Lower leg skin (tissue), 4 donors: ENCODE results near the gene ANKEF1. TPM values are rescaled to one million over a fixed set of nuclear protein-coding genes. Genes with fewer than 3 reads are reported as not detected.

Experiments used
- DNase-seq, 2 donors: peaks; one replicate each; pipeline ENCODE4 v3.0.0-alpha.2; 2019; ENCODE audit warnings: low spot score in 2 of 2
- H3K4me3 ChIP-seq: fragments of 200-600 bp; sonication (generic); 2 replicates; pipeline ENCODE4 v1.5.1; 2017; ENCODE audit warnings: mild to moderate bottlenecking, low read depth; ENCODE audit not compliant: poor library complexity, severe bottlenecking
- POLR2A ChIP-seq, 2 donors: fragments of 450-650 bp; IDR thresholded peaks; one replicate each; pipeline ENCODE4 v1.6.1; 2016 to 2017; ENCODE audit warnings: antibody characterized with exemption in 2 of 2, mild to moderate bottlenecking in 1 of 2, moderate library complexity in 1 of 2
- WGBS, 2 donors: methylation state at CpG; one replicate each; pipeline ENCODE4 v1.1.5; 2018; 5-methylcytosine and 5-hydroxymethylcytosine counted together
- intact Hi-C: fragments of 100-400 bp; cut with DNase I; formaldehyde crosslinking; loops from one replicate; pipeline ENCODE4 v1.15.0; 2023; ENCODE audit warnings: low total_unique reads
- total RNA-seq, 4 donors: library from RNA; depleted of rRNA; stranded (reverse); fragments of >200 nt; gene quantifications; one replicate each; pipeline ENCODE4 v1.1.0, GENCODE V29; 2016
- TF ChIP-seq, protein P1 (sequence below), 3 donors: fragments of 450-650 bp; IDR thresholded peaks; one replicate each; pipeline ENCODE4 v1.5.1; 2016; ENCODE audit warnings: antibody characterized with exemption in 3 of 3, mild to moderate bottlenecking in 3 of 3, moderate library complexity in 2 of 3

ANKEF1 gene
- total RNA-seq, 4 donors from 2014 or later: 3.9 to 4.6 (median 4.6) TPM

DNA sequence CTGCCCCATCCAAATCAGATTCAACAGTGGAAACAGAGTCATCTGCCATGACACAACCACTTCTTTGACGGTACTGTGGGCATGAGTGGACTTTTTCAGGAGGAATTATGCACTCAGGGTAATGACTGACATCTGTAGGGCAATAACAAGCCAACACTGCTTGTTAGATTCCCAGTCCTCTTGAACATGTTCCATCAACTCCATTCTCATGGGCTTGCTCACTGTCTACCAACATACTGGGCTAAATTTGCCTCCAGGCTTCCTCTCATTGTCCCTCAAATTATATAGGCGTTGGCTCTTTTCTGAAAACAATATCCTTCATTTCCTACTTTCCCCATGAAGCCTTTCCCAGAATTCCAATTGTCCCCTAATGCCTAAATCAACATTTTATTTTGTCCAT lies 43.1 kb downstream of the ANKEF1 start:
- 37 to 45% methylated on average over 2 of the region's 2 CpGs for WGBS, 2 donors
- no peak for TF ChIP-seq POLR2A (IDR thresholded peaks at IDR 0.05)
- TF ChIP-seq, protein P1, sequence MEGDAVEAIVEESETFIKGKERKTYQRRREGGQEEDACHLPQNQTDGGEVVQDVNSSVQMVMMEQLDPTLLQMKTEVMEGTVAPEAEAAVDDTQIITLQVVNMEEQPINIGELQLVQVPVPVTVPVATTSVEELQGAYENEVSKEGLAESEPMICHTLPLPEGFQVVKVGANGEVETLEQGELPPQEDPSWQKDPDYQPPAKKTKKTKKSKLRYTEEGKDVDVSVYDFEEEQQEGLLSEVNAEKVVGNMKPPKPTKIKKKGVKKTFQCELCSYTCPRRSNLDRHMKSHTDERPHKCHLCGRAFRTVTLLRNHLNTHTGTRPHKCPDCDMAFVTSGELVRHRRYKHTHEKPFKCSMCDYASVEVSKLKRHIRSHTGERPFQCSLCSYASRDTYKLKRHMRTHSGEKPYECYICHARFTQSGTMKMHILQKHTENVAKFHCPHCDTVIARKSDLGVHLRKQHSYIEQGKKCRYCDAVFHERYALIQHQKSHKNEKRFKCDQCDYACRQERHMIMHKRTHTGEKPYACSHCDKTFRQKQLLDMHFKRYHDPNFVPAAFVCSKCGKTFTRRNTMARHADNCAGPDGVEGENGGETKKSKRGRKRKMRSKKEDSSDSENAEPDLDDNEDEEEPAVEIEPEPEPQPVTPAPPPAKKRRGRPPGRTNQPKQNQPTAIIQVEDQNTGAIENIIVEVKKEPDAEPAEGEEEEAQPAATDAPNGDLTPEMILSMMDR (IDR thresholded peaks at IDR 0.05): no peak
- H3K4me3 ChIP-seq: no peak overlapping the region
- DNase-seq: no peak
- intact Hi-C loops: no loop called here

DNA sequence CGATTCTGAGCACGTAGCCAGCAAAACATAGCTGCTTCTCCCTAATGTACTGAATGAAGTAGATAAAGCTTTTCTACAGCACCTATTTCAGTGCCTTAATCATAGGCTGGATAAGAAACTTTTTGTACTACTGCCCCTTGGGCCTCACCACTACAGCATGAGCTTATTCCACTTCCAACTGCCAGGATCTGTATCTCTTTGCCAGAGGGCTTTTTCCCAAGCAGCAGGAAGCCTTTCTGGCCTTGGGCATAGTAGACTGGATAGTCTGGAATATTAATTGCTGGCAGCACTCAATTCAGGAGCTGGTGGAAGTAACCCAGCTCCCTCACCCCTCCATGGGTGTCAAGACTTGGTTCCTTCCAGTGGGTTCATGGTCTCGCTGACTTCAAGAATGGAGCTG lies 43.6 kb downstream of the ANKEF1 start:
- WGBS, 2 donors: 64 to 75% methylated on average over 3 of the region's 3 CpGs
- DNase-seq: no peak
- TF ChIP-seq, protein P1 (IDR thresholded peaks at IDR 0.05): no peak
- no peak for TF ChIP-seq POLR2A (IDR thresholded peaks at IDR 0.05)
- H3K4me3 ChIP-seq: no peak overlapping the region
- intact Hi-C loops: no loop called here

DNA sequence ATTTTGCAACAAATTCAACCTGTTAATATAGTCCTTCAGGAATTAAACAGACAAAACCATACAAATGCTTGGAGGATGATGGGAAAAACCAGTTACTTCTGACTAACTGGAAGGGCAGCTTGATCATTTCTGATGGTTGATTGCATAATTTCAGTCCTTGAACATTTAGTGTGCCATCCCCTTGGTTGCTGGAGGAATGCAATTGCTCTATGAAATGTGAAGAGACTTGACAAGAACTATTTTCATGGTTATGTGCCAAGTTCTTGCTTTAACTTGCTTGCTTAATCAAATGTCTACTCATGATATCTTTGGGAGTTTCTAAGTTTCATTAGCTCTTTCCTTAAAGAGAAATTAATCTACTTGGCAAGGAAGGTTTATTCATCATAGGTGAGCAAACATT lies 45.2 kb downstream of the ANKEF1 start:
- TF ChIP-seq POLR2A (IDR thresholded peaks at IDR 0.05): no peak
- TF ChIP-seq, protein P1 (IDR thresholded peaks at IDR 0.05): no peak
- DNase-seq: no peak
- H3K4me3 ChIP-seq: no peak overlapping the region
- intact Hi-C loops: no loop called here

DNA sequence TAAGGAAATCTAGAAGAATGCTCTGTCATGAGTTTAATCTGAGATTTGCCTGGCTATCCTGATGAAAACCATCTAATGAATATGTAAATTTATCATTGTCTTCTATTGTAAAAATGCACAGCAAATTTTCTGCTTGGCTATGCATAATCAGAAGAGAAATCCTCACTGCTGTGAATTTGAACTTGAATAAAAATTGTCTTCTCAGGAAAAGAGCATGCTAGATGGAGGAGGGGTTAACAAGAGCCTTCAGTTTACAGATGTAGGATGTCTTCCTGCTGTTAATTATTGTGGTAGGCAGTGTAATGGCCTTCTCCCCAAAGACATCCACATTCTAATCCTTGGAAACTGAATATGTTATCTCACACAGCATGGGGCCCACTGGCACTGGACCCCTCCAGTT lies 45.8 kb downstream of the ANKEF1 start:
- DNase-seq: no peak
- TF ChIP-seq POLR2A (IDR thresholded peaks at IDR 0.05): no peak
- TF ChIP-seq, protein P1 (IDR thresholded peaks at IDR 0.05): no peak
- intact Hi-C loops: no loop called here
- no peak overlapping the region for H3K4me3 ChIP-seq

DNA sequence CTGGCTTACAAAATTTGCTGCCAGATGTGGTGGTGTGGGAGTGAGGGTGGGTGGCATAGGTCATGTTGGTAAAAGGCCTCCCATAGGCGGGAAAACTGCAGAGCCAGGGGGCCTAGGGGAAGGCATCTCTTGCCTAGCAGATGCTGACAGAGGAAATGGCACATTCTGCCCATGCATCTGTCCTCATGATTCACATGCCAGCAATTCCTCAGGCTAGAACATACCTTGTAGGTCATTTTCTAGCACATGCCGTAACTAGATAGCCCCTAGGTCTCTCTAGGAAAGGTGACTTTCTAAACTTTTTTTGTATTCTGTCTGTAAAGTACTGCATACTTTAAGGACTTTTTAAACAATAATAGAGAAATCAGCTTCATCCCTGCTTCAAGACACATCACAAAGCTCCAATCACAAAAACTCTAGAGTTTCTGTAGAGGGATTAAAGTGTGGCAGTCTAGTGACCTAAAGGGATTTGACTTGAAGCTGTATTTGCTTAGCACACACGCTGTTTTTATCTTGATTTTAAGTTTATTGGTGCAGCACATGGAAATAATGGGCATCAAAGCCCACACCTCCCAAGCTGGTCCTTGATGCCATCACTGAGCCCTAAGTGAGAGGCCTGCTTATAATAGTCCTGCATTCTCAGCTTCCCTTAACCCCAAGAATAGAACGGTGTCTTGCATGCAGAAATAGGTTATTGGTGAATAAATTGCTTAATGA lies 55.2 kb downstream of the ANKEF1 start:
- intact Hi-C loops: loop anchor here (2.0 to 5.0 kb wide), 2 partner anchors 93 to 111 kb away; no protein-coding TSS in a partner anchor
- H3K4me3 ChIP-seq: no peak overlapping the region
- DNase-seq: no peak
- WGBS, 2 donors: 95 to 97% methylated on average over 4 of the region's 4 CpGs
- TF ChIP-seq, protein P1 (IDR thresholded peaks at IDR 0.05): no peak
- TF ChIP-seq POLR2A (IDR thresholded peaks at IDR 0.05): no peak
